K562 (cell line): ENCODE results near the gene NDUFS6. TPM values are rescaled to one million over a fixed set of nuclear protein-coding genes. Genes with fewer than 3 reads are reported as not detected.
A peak's percentile ranks its signal among the peaks of the same experiment; 100 is the strongest.

Source experiments
- ATAC-seq: fragments of 200-7000 bp; cut with Tn5 transposase; 3 replicates; pipeline ENCODE4 v1.9.1; 2020; ENCODE audit warnings: moderate library complexity
- BruUV-seq: library from RNA; stranded (reverse); fragments of 400-500 nt; replicated peaks from 2 replicates; lab custom pipeline; 2021; lab: Mats Ljungman, UMichigan
- CTCF ChIA-PET: fragments of 300-600 bp; formaldehyde crosslinking; extraction: SDS; loops from one replicate; lab custom pipeline; 2021; ENCODE audit warnings: low intra/inter-chr PET ratio; lab: Yijun Ruan, JAX
- POLR2A ChIA-PET: fragments of 300-600, 350-650 bp; sonication (Branson Sonifier 250); formaldehyde crosslinking; extraction: SDS; loops from one replicate; lab custom pipeline; 2021; ENCODE audit warnings: antibody characterized with exemption, inconsistent platforms; lab: Yijun Ruan, JAX
- DNase-seq, 4 experiments: peaks; one replicate each; pipeline versions ENCODE4 v3.0.0 to v3.0.0-alpha.2; 2011 to 2018; ENCODE audit warnings: low spot score in 3 of 4, mixed read lengths in 3 of 4; ENCODE audit errors: extremely low read depth in 1 of 4
- FAIRE-seq: peaks from 2 replicates; lab custom pipeline; 2011; peaks lifted over from hg19 to GRCh38; lab: Jason Lieb, UNC
- H2AFZ ChIP-seq: 2 replicates; pipeline ENCODE4 v1.6.0; 2011; ENCODE audit warnings: low read depth, low read length, control low read depth, inconsistent platforms
- H3K27ac ChIP-seq: fragments of 200-600 bp; 3 replicates; pipeline ENCODE4 v1.8.0; 2011; ENCODE audit warnings: low read depth, mild to moderate bottlenecking, control low read depth, inconsistent platforms, low read length, moderate library complexity, mixed read lengths; ENCODE audit errors: extremely low read depth
- H3K27me3 ChIP-seq, 2 experiments: fragments of 300-600 bp in 1 of 2; 2 replicates in 1 of 2; 3 replicates in 1 of 2; pipeline versions ENCODE4 v1.6.0 to v1.8.0; 2011; ENCODE audit warnings: inconsistent platforms in 2 of 2, low read length in 2 of 2, mild to moderate bottlenecking in 1 of 2, mixed read lengths in 1 of 2, moderate library complexity in 1 of 2; ENCODE audit not compliant: control insufficient read depth in 2 of 2, insufficient read depth in 2 of 2
- H3K36me3 ChIP-seq: fragments of 300-600 bp; 3 replicates; pipeline ENCODE4 v1.8.0; 2011; ENCODE audit warnings: mild to moderate bottlenecking, low read length, inconsistent platforms; ENCODE audit not compliant: control insufficient read depth, insufficient read depth
- H3K4me1 ChIP-seq, 2 experiments: fragments of 200-600 bp in 1 of 2; replicated peaks in 1 of 2; 2 replicates in 1 of 2; 3 replicates in 1 of 2; pipeline versions ENCODE4 v1.5.1 to v1.8.0; 2011; ENCODE audit warnings: inconsistent platforms in 2 of 2, low read length in 2 of 2, mild to moderate bottlenecking in 1 of 2, mixed read lengths in 1 of 2, moderate library complexity in 1 of 2; ENCODE audit not compliant: control insufficient read depth in 2 of 2, insufficient read depth in 2 of 2
- H3K4me2 ChIP-seq: 2 replicates; pipeline ENCODE4 v1.6.1; 2011; ENCODE audit warnings: low read length, control low read depth, inconsistent platforms, mixed read lengths; ENCODE audit not compliant: insufficient read depth
- H3K4me3 ChIP-seq: fragments of 200-600 bp; sonication (generic), shearing (Covaris generic); 2 replicates; pipeline ENCODE4 v1.5.1; 2016; ENCODE audit warnings: control low read depth, inconsistent platforms
- H3K79me2 ChIP-seq: fragments of 200-600 bp; 3 replicates; pipeline ENCODE4 v1.8.0; 2011; ENCODE audit warnings: low read length, inconsistent platforms; ENCODE audit not compliant: control insufficient read depth, insufficient read depth
- H3K9ac ChIP-seq, 2 experiments: 2 replicates each; pipeline versions ENCODE4 v1.6.0 to v1.6.1; 2011; ENCODE audit warnings: low read depth in 2 of 2, low read length in 2 of 2, control low read depth in 1 of 2, inconsistent platforms in 1 of 2, mild to moderate bottlenecking in 1 of 2, mixed read lengths in 1 of 2; ENCODE audit not compliant: insufficient read depth in 1 of 2
- H3K9me1 ChIP-seq: one replicate; pipeline ENCODE4 v1.6.0; 2011; ENCODE audit warnings: inconsistent platforms, mild to moderate bottlenecking, low read length, moderate library complexity; ENCODE audit not compliant: control insufficient read depth, insufficient read depth
- H3K9me3 ChIP-seq: replicated peaks from 2 replicates; pipeline ENCODE4 v1.5.1; 2011; ENCODE audit warnings: low read depth, low read length, inconsistent platforms; ENCODE audit not compliant: control insufficient read depth, insufficient read depth
- H4K20me1 ChIP-seq: replicated peaks from 2 replicates; pipeline ENCODE4 v1.6.1; 2011; ENCODE audit warnings: low read length, inconsistent platforms, mixed read lengths; ENCODE audit not compliant: control insufficient read depth, insufficient read depth
- DLX4 ChIP-seq: fragments of 250-450 bp; sonication (Bioruptor Pico); IDR thresholded peaks from 2 replicates; pipeline ENCODE4 v1.6.1; 2021; ENCODE audit warnings: mild to moderate bottlenecking
- EGR1 ChIP-seq: fragments of 450-650 bp; conservative IDR thresholded peaks from 2 replicates; pipeline ENCODE4 v1.6.1; 2017; ENCODE audit warnings: mild to moderate bottlenecking
- MYBL2 ChIP-seq, 2 experiments: fragments of 450-650 bp in 1 of 2; sonication (generic) in 1 of 2; formaldehyde crosslinking in 1 of 2; IDR thresholded peaks; 2 replicates each; pipeline versions ENCODE4 v1.6.1 to v1.8.1; 2017 to 2022; ENCODE audit warnings: borderline replicate concordance in 1 of 2, inconsistent platforms in 1 of 2, low read depth in 1 of 2, mild to moderate bottlenecking in 1 of 2, missing genetic modification reagents in 1 of 2, moderate library complexity in 1 of 2
- PCBP2 ChIP-seq: fragments of 200-400 bp; formaldehyde crosslinking; IDR thresholded peaks from 2 replicates; pipeline ENCODE4 v1.6.1; 2018; ENCODE audit warnings: low read length, low read depth, mild to moderate bottlenecking, moderate library complexity; ENCODE audit not compliant: poor library complexity, severe bottlenecking
- WGBS: fragments of 100-300 bp; shearing (Covaris generic); methylation state at CpG from one replicate; pipeline ENCODE4 v1.1.6; 2016; ENCODE audit warnings: low coverage, mixed read lengths; ENCODE audit not compliant: insufficient coverage; ENCODE audit errors: missing lambda C conversion rate; 5-methylcytosine and 5-hydroxymethylcytosine counted together
- in situ Hi-C: fragments of 300-500 bp; cut with MboI; formaldehyde crosslinking; loops from 4 replicates; pipeline ENCODE4 v1.15.0; 2018; ENCODE audit warnings: inconsistent platforms, mixed read lengths
- intact Hi-C: fragments of 100-400 bp; cut with micrococcal nuclease; formaldehyde crosslinking; loops from 2 replicates; pipeline ENCODE4 v1.14.2; 2022
- polyA plus RNA-seq, 8 experiments: library from polyadenylated mRNA; depleted of rRNA in 4 of 8; stranded (reverse) in 5 of 8; unstranded in 3 of 8; fragments of >200 nt; fragmentation: Nextera tagmentation in 2 of 8; fragmentation: Illumina TruSeq in 1 of 8; extraction: Ambion mirVana in 2 of 8; extraction: Trizol in 1 of 8; gene quantifications; 2 replicates each; pipeline versions ENCODE4 v1.2.1 to v1.2.3, GENCODE V29; 2011 to 2014; ENCODE audit warnings: inconsistent platforms in 1 of 8, missing spikeins in 1 of 8
- total RNA-seq, 7 experiments: library from RNA; depleted of rRNA in 6 of 7; stranded (reverse); fragments of >200 nt in 6 of 7; fragmentation: Illumina TruSeq in 2 of 7; extraction: Trizol in 2 of 7; gene quantifications; 2 replicates each; pipeline versions ENCODE4 v1.2.1 to v1.2.3, GENCODE V29; 2011 to 2021; ENCODE audit warnings: low replicate concordance in 1 of 7

Gene NDUFS6
- total and polyA plus RNA-seq, 9 of the 15 experiments (the other 6 are each of a cell fraction or from before 2014, with no cell fraction given) = 36.1 to 291 (median 77.0) TPM

GRCh38 chr5:1834022-1834551 lies 32.9 kb downstream of the NDUFS6 start:
- WGBS = 3% methylated on average over 22 of the region's 22 CpGs
- POLR2A ChIA-PET = interaction anchor here (0.9 kb wide), 1 partner anchor 13 kb away, joined by 4 read pairs; no protein-coding TSS in a partner anchor
- FAIRE-seq (no peak), ATAC-seq (no peak), DNase-seq (no peak)
- in situ Hi-C loops = no loop called here
- no peak overlapping the region for H3K4me3 ChIP-seq
- H3K36me3 ChIP-seq = peaks cover 6% of the 10 kb centered on the region; the same call in 1 of the 3 replicates
- intact Hi-C loops = no loop called here
- H2AFZ ChIP-seq = no peak overlapping the region
- H3K4me2 ChIP-seq = no peak overlapping the region
- H3K4me1 ChIP-seq = peaks cover 0 to 12% of the 10 kb centered on the region in 2 experiments; a peak in 1 of 5 replicates
- H3K9ac ChIP-seq = no peak overlapping the region
- no TSS peak for BruUV-seq
- TF ChIP-seq EGR1 (0 out of 2 replicates have a peak, but pooled peaks have one; percentile 6), DLX4 (CRISPR knock-in tag) (no peak), MYBL2 (IDR thresholded peaks at IDR 0.05; ENCODE audit: low read depth) (no peak), MYBL2 (CRISPR knock-in tag; IDR thresholded peaks at IDR 0.05; ENCODE audit: borderline replicate concordance) (no peak), PCBP2 (no peak)
- H3K9me1 ChIP-seq = no peaks in the 10 kb centered on the region
- H3K9me3 ChIP-seq = no peaks in the 10 kb centered on the region
- no peaks in the 10 kb centered on the region for H3K79me2 ChIP-seq
- CTCF ChIA-PET = no interaction called here
- H3K27ac ChIP-seq = no peak overlapping the region
- H4K20me1 ChIP-seq = peaks cover 29% of the 10 kb centered on the region
- peaks cover 60 to 77% of the 10 kb centered on the region in 2 experiments for H3K27me3 ChIP-seq
